ENCODE results near the gene FGD5. TPM values are rescaled to one million over a fixed set of nuclear protein-coding genes. Genes with fewer than 3 reads are reported as not detected.

Gene FGD5
- total RNA-seq, 1 experiment from 2014 or later = not detected

GRCh38 chr3:14864131-14864530, 45.4 kb downstream of the FGD5 start:
- Histone ChIP-seq H3K27ac (ENCODE audit: low read depth, low read length, poor library complexity, severe bottlenecking) (no peak overlapping the region), H3K4me3 (ENCODE audit: low read depth, low read length, poor library complexity, severe bottlenecking) (no peak overlapping the region), H3K4me1 (ENCODE audit: insufficient read depth, low read length, poor library complexity, severe bottlenecking) (no peaks in the 10 kb centered on the region), H3K36me3 (ENCODE audit: insufficient read depth, low read length, poor library complexity, severe bottlenecking) (no peaks in the 10 kb centered on the region), H3K27me3 (replicated peaks; ENCODE audit: insufficient read depth, low read depth, low read length, poor library complexity) (peaks cover 10% of the 10 kb centered on the region), H3K9me3 (ENCODE audit: low read depth, low read length, poor library complexity, severe bottlenecking) (no peaks in the 10 kb centered on the region)
- intact Hi-C loops (cut with micrococcal nuclease; ENCODE audit: unreplicated experiment) = no loop called here
- TF ChIP-seq CTCF (conservative IDR thresholded peaks at IDR 0.05; ENCODE audit: low read depth, low read length) (no peak), EZH2 (IDR thresholded peaks at IDR 0.05; ENCODE audit: borderline replicate concordance, low read depth, low read length, poor library complexity, severe bottlenecking) (no peak)
- ChIA-PET POLR2A (ENCODE audit: low non-redundant PET) (no interaction called here), CTCF (interaction anchor here (0.7 kb wide), 1 partner anchor 59 kb away, joined by 3 read pairs; no protein-coding TSS in a partner anchor)
- BruUV-seq (replicated peaks) = no TSS peak
- no peak for DNase-seq (ENCODE audit: low spot score)

GRCh38 chr3:14866627-14867026, 47.9 kb downstream of the FGD5 start:
- Histone ChIP-seq H3K4me3 (ENCODE audit: low read depth, low read length, poor library complexity, severe bottlenecking) (no peak overlapping the region), H3K4me1 (ENCODE audit: insufficient read depth, low read length, poor library complexity, severe bottlenecking) (no peaks in the 10 kb centered on the region), H3K27ac (ENCODE audit: low read depth, low read length, poor library complexity, severe bottlenecking) (no peak overlapping the region), H3K27me3 (replicated peaks; ENCODE audit: insufficient read depth, low read depth, low read length, poor library complexity) (no peaks in the 10 kb centered on the region), H3K36me3 (ENCODE audit: insufficient read depth, low read length, poor library complexity, severe bottlenecking) (no peaks in the 10 kb centered on the region), H3K9me3 (ENCODE audit: low read depth, low read length, poor library complexity, severe bottlenecking) (no peaks in the 10 kb centered on the region)
- TF ChIP-seq CTCF (conservative IDR thresholded peaks at IDR 0.05; ENCODE audit: low read depth, low read length) = no peak
- no peak for TF ChIP-seq EZH2 (IDR thresholded peaks at IDR 0.05; ENCODE audit: borderline replicate concordance, low read depth, low read length, poor library complexity, severe bottlenecking)
- no TSS peak for BruUV-seq (replicated peaks)
- DNase-seq (ENCODE audit: low spot score) = no peak
- intact Hi-C loops (cut with micrococcal nuclease; ENCODE audit: unreplicated experiment) = no loop called here
- POLR2A ChIA-PET (ENCODE audit: low non-redundant PET) = no interaction called here
- CTCF ChIA-PET = no interaction called here

GRCh38 chr3:14867936-14868570, 49.3 kb downstream of the FGD5 start:
- ChIA-PET POLR2A (ENCODE audit: low non-redundant PET) (no interaction called here), CTCF (no interaction called here)
- H3K36me3 ChIP-seq (ENCODE audit: insufficient read depth, low read length, poor library complexity, severe bottlenecking) = no peaks in the 10 kb centered on the region
- H3K4me3 ChIP-seq (ENCODE audit: low read depth, low read length, poor library complexity, severe bottlenecking) = no peak overlapping the region
- no peaks in the 10 kb centered on the region for H3K27me3 ChIP-seq (replicated peaks; ENCODE audit: insufficient read depth, low read depth, low read length, poor library complexity)
- no peak overlapping the region for H3K27ac ChIP-seq (ENCODE audit: low read depth, low read length, poor library complexity, severe bottlenecking)
- no peak for DNase-seq (ENCODE audit: low spot score)
- no peaks in the 10 kb centered on the region for H3K9me3 ChIP-seq (ENCODE audit: low read depth, low read length, poor library complexity, severe bottlenecking)
- no peak for TF ChIP-seq EZH2 (IDR thresholded peaks at IDR 0.05; ENCODE audit: borderline replicate concordance, low read depth, low read length, poor library complexity, severe bottlenecking)
- TF ChIP-seq CTCF (conservative IDR thresholded peaks at IDR 0.05; ENCODE audit: low read depth, low read length) = no peak
- H3K4me1 ChIP-seq (ENCODE audit: insufficient read depth, low read length, poor library complexity, severe bottlenecking) = no peaks in the 10 kb centered on the region
- BruUV-seq (replicated peaks) = no TSS peak
- intact Hi-C loops (cut with micrococcal nuclease; ENCODE audit: unreplicated experiment) = no loop called here

Data from A673 (cell line).